Sigmoid colon (tissue), 4 donors: ENCODE results near the gene FRAT1.
"Not testable (repeated sequence)": the region's sequence is repeated elsewhere in the genome, so short reads cannot be mapped to it uniquely, and the experiment has no call there.

Experiments used
- CTCF ChIP-seq, 4 experiments: fragments of 450-650 bp in 3 of 4; fragments of 200-600 bp in 1 of 4; IDR thresholded peaks; one replicate each; pipeline ENCODE4 v1.5.1; 2016 to 2019; ENCODE audit warnings: antibody characterized with exemption in 4 of 4, mild to moderate bottlenecking in 3 of 4, moderate library complexity in 2 of 4
- EP300 ChIP-seq, 4 donors: sonication (generic); formaldehyde crosslinking; IDR thresholded peaks; one replicate each; pipeline ENCODE4 v1.6.1; 2017; ENCODE audit warnings: antibody characterized with exemption in 4 of 4
- POLR2A ChIP-seq, 2 donors: fragments of 450-650 bp; IDR thresholded peaks; one replicate each; pipeline ENCODE4 v1.6.1; 2016; ENCODE audit warnings: antibody characterized with exemption in 2 of 2, mild to moderate bottlenecking in 2 of 2, moderate library complexity in 2 of 2
- POLR2AphosphoS5 ChIP-seq, 4 donors: sonication (generic); formaldehyde crosslinking; IDR thresholded peaks; one replicate each; pipeline ENCODE4 v1.6.1; 2017; ENCODE audit warnings: antibody characterized with exemption in 4 of 4

GRCh38 chr10:97343664-97344063 is 24.6 kb downstream of the FRAT1 start:
- not testable (repeated sequence) for TF ChIP-seq CTCF, POLR2A, POLR2AphosphoS5, EP300 (IDR thresholded peaks at IDR 0.05)
